HepG2 (cell line): Measurements from ENCODE around the gene RPRD2. TPM values are rescaled to one million over a fixed set of nuclear protein-coding genes. Genes with fewer than 3 reads are reported as not detected.

Source experiments
- FLYWCH1 ChIP-seq: sonication (generic); formaldehyde crosslinking; IDR thresholded peaks from 2 replicates; pipeline ENCODE4 v1.8.1; 2023; ENCODE audit warnings: mild to moderate bottlenecking, missing genetic modification reagents
- KDM5B ChIP-seq: sonication (generic); formaldehyde crosslinking; IDR thresholded peaks from 2 replicates; pipeline ENCODE4 v1.4.0; 2020; ENCODE audit warnings: missing genetic modification reagents, mild to moderate bottlenecking, borderline replicate concordance
- MXD3 ChIP-seq: IDR thresholded peaks from 2 replicates; pipeline ENCODE4 v1.6.1; 2016; ENCODE audit warnings: mild to moderate bottlenecking, missing biosample characterization, missing genetic modification reagents
- SRY ChIP-seq: sonication (generic); formaldehyde crosslinking; IDR thresholded peaks from 2 replicates; pipeline ENCODE4 v1.8.0; 2022; ENCODE audit warnings: mild to moderate bottlenecking, missing genetic modification reagents
- ZFP1 ChIP-seq: IDR thresholded peaks from 2 replicates; pipeline ENCODE4 v1.6.1; 2016
- ZFP91 ChIP-seq: sonication (generic); formaldehyde crosslinking; IDR thresholded peaks from 2 replicates; pipeline ENCODE4 v1.9.0; 2022; ENCODE audit warnings: missing genetic modification reagents, mild to moderate bottlenecking, borderline replicate concordance
- ZNF383 ChIP-seq: sonication (generic); formaldehyde crosslinking; IDR thresholded peaks from 2 replicates; pipeline ENCODE4 v1.4.0; 2020; ENCODE audit warnings: missing genetic modification reagents, mild to moderate bottlenecking, borderline replicate concordance
- ZNF460 ChIP-seq: sonication (generic); formaldehyde crosslinking; IDR thresholded peaks from 2 replicates; pipeline ENCODE4 v1.5.1; 2020; ENCODE audit warnings: missing genetic modification reagents, mild to moderate bottlenecking, borderline replicate concordance
- ZNF563 ChIP-seq: sonication (generic); formaldehyde crosslinking; IDR thresholded peaks from 2 replicates; pipeline ENCODE4 v1.8.0; 2022; ENCODE audit warnings: mild to moderate bottlenecking, moderate library complexity, missing genetic modification reagents
- ZNF567 ChIP-seq: sonication (generic); formaldehyde crosslinking; IDR thresholded peaks from 2 replicates; pipeline ENCODE4 v1.8.1; 2023; ENCODE audit warnings: mild to moderate bottlenecking, missing genetic modification reagents, borderline replicate concordance
- ZNF574 ChIP-seq: sonication (generic); formaldehyde crosslinking; IDR thresholded peaks from 2 replicates; pipeline ENCODE4 v1.4.0; 2020; ENCODE audit warnings: missing genetic modification reagents
- ZNF577 ChIP-seq: sonication (generic); formaldehyde crosslinking; IDR thresholded peaks from 2 replicates; pipeline ENCODE4 v1.4.0; 2020; ENCODE audit warnings: mild to moderate bottlenecking, low read depth, missing genetic modification reagents, borderline replicate concordance
- ZNF598 ChIP-seq: sonication (generic); formaldehyde crosslinking; IDR thresholded peaks from 2 replicates; pipeline ENCODE4 v1.5.1; 2020; ENCODE audit warnings: mild to moderate bottlenecking, missing genetic modification reagents, borderline replicate concordance
- ZNF772 ChIP-seq: sonication (generic); formaldehyde crosslinking; IDR thresholded peaks from 2 replicates; pipeline ENCODE4 v1.5.0; 2020; ENCODE audit warnings: mild to moderate bottlenecking, missing genetic modification reagents
- ZNF776 ChIP-seq: sonication (generic); formaldehyde crosslinking; IDR thresholded peaks from 2 replicates; pipeline ENCODE4 v1.4.0; 2020; ENCODE audit warnings: mild to moderate bottlenecking, missing genetic modification reagents
- polyA plus RNA-seq, 8 experiments: library from polyadenylated mRNA; depleted of rRNA in 3 of 8; stranded (reverse) in 7 of 8; unstranded in 1 of 8; fragments of >200 nt; fragmentation: Illumina TruSeq in 4 of 8; extraction: Trizol in 4 of 8; gene quantifications; 2 replicates each; pipeline versions ENCODE4 v1.2.1 to v1.2.3, GENCODE V29; 2011 to 2016; ENCODE audit warnings: low read depth in 4 of 8, missing spikeins in 1 of 8, mixed read lengths in 1 of 8; ENCODE audit not compliant: insufficient read depth in 1 of 8
- total RNA-seq, 5 experiments: library from RNA; depleted of rRNA; stranded (reverse); fragments of >200 nt; fragmentation: Illumina TruSeq; extraction: Trizol; gene quantifications; 2 replicates each; pipeline ENCODE4 v1.2.3, GENCODE V29; 2016; ENCODE audit warnings: low read depth in 1 of 5
- TF ChIP-seq, protein P1 (sequence below): IDR thresholded peaks from 2 replicates; pipeline ENCODE4 v1.6.1; 2016; ENCODE audit warnings: missing biosample characterization, missing genetic modification reagents, low read depth
- TF ChIP-seq, protein P2 (sequence below): sonication (generic); formaldehyde crosslinking; IDR thresholded peaks from 2 replicates; pipeline ENCODE4 v1.5.0; 2020; ENCODE audit warnings: mild to moderate bottlenecking, missing genetic modification reagents

RPRD2 gene
- total and polyA plus RNA-seq, 2 of the 13 experiments (the other 11 are each of a cell fraction or from before 2014, with no cell fraction given): 8.0 to 8.9 TPM

DNA sequence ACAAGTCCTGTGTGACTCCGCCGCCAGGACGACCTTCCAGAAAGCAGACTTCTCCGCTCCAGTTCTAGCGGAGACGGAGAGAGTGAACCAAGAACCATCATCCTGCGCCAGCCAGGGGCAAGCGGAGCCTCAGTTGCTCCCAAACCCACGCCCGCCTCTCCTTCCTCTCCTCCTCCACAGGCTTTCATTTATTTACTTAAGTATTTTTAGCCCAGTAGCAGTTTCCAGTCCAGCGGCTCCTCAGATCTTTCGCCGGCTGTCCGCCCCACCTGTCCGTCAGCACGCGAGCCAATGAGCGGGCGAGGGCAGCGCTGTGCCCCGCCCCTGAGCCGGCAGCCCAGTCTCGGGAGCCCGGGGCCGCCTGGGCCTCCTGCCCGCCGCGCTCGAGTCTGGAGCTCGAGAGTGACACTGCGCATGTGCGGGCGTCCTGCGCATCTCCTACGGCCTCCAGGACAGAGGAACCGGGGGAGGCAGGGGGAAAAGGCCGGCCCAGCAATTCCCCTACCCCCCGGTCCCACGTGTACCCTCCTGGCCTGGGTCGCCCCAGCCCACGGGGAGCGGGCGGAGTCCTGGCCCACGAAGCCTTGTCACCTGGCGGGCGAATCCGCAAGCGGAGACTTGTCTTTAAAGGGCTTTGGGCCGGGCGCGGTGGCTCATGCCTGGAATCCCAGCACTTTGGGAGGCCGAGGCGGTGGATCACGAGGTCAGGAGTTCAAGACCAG, 151.5 kb downstream of the RPRD2 start, which contains the start of gene FALEC (continued):
- TF ChIP-seq ZNF574 (CRISPR knock-in tag) (peak; percentile 6; the same call in 1 of the 2 replicates), FLYWCH1 (CRISPR knock-in tag) (no peak), ZNF577 (0 out of 2 replicates have a peak, but pooled peaks have one; percentile 58), ZNF772 (peak; percentile 68; the same call in 1 of the 2 replicates), ZNF776 (CRISPR knock-in tag) (no peak; the same call in none of the 2 replicates), ZFP1 (no peak), SRY (CRISPR knock-in tag) (0 out of 2 replicates have a peak, but pooled peaks have one; percentile 31), MXD3 (CRISPR knock-in tag) (peak; percentile 74; the same call in 1 of the 2 replicates), ZNF383 (CRISPR knock-in tag) (peak; percentile 60; the same call in 1 of the 2 replicates), ZNF563 (CRISPR knock-in tag) (peak; percentile 81), ZNF567 (peak; percentile 75; the same call in 1 of the 2 replicates), ZNF460 (no peak; the same call in 1 of the 2 replicates), ZFP91 (CRISPR knock-in tag) (peak; percentile 69; the same call in 1 of the 2 replicates), KDM5B (CRISPR knock-in tag) (peak; percentile 62; the same call in 1 of the 2 replicates), ZNF598 (CRISPR knock-in tag) (peak; percentile 64; the same call in 1 of the 2 replicates)
- TF ChIP-seq, protein P1, sequence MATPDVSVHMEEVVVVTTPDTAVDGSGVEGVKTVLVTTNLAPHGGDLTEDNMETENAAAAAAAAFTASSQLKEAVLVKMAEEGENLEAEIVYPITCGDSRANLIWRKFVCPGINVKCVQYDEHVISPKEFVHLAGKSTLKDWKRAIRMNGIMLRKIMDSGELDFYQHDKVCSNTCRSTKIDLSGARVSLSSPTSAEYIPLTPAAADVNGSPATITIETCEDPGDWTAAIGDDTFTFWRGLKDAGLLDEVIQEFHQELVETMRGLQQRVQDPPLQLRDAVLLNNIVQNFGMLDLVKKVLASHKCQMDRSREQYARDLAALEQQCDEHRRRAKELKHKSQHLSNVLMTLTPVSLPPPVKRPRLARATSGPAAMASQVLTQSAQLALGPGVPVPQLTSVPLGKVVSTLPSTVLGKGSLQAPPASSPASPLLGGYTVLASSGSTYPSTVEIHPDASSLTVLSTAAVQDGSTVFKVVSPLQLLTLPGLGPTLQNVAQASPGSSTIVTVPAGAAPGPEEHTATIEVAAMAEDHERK (CRISPR knock-in tag): no peak
- TF ChIP-seq, protein P2, sequence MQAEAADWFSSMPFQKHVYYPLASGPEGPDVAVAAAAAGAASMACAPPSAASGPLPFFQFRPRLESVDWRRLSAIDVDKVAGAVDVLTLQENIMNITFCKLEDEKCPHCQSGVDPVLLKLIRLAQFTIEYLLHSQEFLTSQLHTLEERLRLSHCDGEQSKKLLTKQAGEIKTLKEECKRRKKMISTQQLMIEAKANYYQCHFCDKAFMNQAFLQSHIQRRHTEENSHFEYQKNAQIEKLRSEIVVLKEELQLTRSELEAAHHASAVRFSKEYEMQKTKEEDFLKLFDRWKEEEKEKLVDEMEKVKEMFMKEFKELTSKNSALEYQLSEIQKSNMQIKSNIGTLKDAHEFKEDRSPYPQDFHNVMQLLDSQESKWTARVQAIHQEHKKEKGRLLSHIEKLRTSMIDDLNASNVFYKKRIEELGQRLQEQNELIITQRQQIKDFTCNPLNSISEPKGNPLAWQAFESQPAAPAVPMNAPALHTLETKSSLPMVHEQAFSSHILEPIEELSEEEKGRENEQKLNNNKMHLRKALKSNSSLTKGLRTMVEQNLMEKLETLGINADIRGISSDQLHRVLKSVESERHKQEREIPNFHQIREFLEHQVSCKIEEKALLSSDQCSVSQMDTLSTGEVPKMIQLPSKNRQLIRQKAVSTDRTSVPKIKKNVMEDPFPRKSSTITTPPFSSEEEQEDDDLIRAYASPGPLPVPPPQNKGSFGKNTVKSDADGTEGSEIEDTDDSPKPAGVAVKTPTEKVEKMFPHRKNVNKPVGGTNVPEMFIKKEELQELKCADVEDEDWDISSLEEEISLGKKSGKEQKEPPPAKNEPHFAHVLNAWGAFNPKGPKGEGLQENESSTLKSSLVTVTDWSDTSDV (CRISPR knock-in tag): no peak
